ENCODE measurements around the gene CRYBG3.

GRCh38 chr3:97942801-97943546 lies 121.2 kb downstream of the CRYBG3 start:
- TF ChIP-seq CTCF (conservative IDR thresholded peaks at IDR 0.05) (no peak), EZH2 (IDR thresholded peaks at IDR 0.05; ENCODE audit: low read depth) (no peak)
